CD4-positive, alpha-beta memory T cell (primary cell): Measurements from ENCODE around the gene INPP4B. TPM values are rescaled to one million over a fixed set of nuclear protein-coding genes. Genes with fewer than 3 reads are reported as not detected.
A peak's percentile ranks its signal among the peaks of the same experiment; 100 is the strongest.

Experiments
- CTCF ChIA-PET: fragments of 350-600 bp; sonication (Branson Sonifier 250); formaldehyde crosslinking; loops from one replicate; lab custom pipeline; 2021; ENCODE audit warnings: inconsistent platforms; ENCODE audit not compliant: partially characterized antibody; lab: Charles Lee
- POLR2A ChIA-PET: fragments of 350-600 bp; sonication (Branson Sonifier 250); formaldehyde crosslinking; loops from one replicate; lab custom pipeline; 2021; ENCODE audit not compliant: partially characterized antibody; lab: Charles Lee
- DNase-seq, 5 donors: peaks; one replicate each; pipeline versions ENCODE4 v3.0.0 to v3.0.0-alpha.2; 2020 to 2022; ENCODE audit warnings: mixed read lengths in 1 of 5
- H3K27ac ChIP-seq: one replicate; pipeline ENCODE4 v1.7.0; 2013; ENCODE audit warnings: low read depth, low read length
- H3K27me3 ChIP-seq: 2 replicates; pipeline ENCODE4 v1.7.0; 2013; ENCODE audit warnings: mild to moderate bottlenecking, low read length, moderate library complexity; ENCODE audit not compliant: insufficient read depth
- H3K36me3 ChIP-seq: 2 replicates; pipeline ENCODE4 v1.7.0; 2013; ENCODE audit warnings: mild to moderate bottlenecking, low read length, moderate library complexity; ENCODE audit not compliant: insufficient read depth
- H3K4me1 ChIP-seq: 2 replicates; pipeline ENCODE4 v1.7.0; 2013; ENCODE audit warnings: mild to moderate bottlenecking, low read length, moderate library complexity; ENCODE audit not compliant: insufficient read depth
- H3K4me3 ChIP-seq, 2 donors: one replicate each; pipeline ENCODE4 v1.7.0; 2013; ENCODE audit warnings: low read length in 2 of 2, mild to moderate bottlenecking in 1 of 2
- H3K9me3 ChIP-seq, 2 donors: one replicate each; pipeline ENCODE4 v1.7.0; 2013; ENCODE audit warnings: low read length in 2 of 2, control low read depth in 1 of 2; ENCODE audit not compliant: control insufficient read depth in 1 of 2
- H3K27ac Mint-ChIP-seq, 7 donors: one replicate each; pipeline ENCODE4 v1.8.0; 2020 to 2021; ENCODE audit warnings: mixed read lengths in 7 of 7, mild to moderate bottlenecking in 6 of 7, inconsistent platforms in 3 of 7, moderate library complexity in 3 of 7
- H3K27me3 Mint-ChIP-seq, 2 donors: one replicate each; pipeline ENCODE4 v1.8.0; 2020 to 2021; ENCODE audit warnings: mixed read lengths in 2 of 2
- H3K36me3 Mint-ChIP-seq, 2 donors: one replicate each; pipeline ENCODE4 v1.8.0; 2020 to 2021; ENCODE audit warnings: mixed read lengths in 2 of 2, inconsistent platforms in 1 of 2, mild to moderate bottlenecking in 1 of 2
- H3K4me1 Mint-ChIP-seq, 4 donors: one replicate each; pipeline ENCODE4 v1.8.0; 2020 to 2021; ENCODE audit warnings: mixed read lengths in 4 of 4, mild to moderate bottlenecking in 1 of 4
- H3K4me3 Mint-ChIP-seq, 8 donors: one replicate each; pipeline ENCODE4 v1.8.0; 2020 to 2021; ENCODE audit warnings: mixed read lengths in 8 of 8, mild to moderate bottlenecking in 7 of 8, moderate library complexity in 6 of 8, inconsistent platforms in 3 of 8
- H3K9me3 Mint-ChIP-seq, 8 donors: one replicate each; pipeline ENCODE4 v1.8.0; 2020 to 2021; ENCODE audit warnings: mixed read lengths in 8 of 8, mild to moderate bottlenecking in 5 of 8, inconsistent platforms in 3 of 8, moderate library complexity in 1 of 8
- intact Hi-C: fragments of 100-400 bp; cut with micrococcal nuclease; formaldehyde crosslinking; loops from one replicate; pipeline ENCODE4 v1.15.1; 2023
- polyA plus RNA-seq, 2 donors: library from polyadenylated mRNA; unstranded; fragments of 300-500 nt; fragmentation: Illumina TruSeq; gene quantifications; one replicate each; pipeline ENCODE4 v1.2.3, GENCODE V29; 2021
- total RNA-seq, 2 experiments: library from RNA; stranded (reverse); gene quantifications; one replicate each; pipeline ENCODE4 v1.2.3, GENCODE V29; 2021

The INPP4B gene
- total and polyA plus RNA-seq, 4 experiments from 2014 or later = 76.7 to 112 (median 80.8) TPM

DNA sequence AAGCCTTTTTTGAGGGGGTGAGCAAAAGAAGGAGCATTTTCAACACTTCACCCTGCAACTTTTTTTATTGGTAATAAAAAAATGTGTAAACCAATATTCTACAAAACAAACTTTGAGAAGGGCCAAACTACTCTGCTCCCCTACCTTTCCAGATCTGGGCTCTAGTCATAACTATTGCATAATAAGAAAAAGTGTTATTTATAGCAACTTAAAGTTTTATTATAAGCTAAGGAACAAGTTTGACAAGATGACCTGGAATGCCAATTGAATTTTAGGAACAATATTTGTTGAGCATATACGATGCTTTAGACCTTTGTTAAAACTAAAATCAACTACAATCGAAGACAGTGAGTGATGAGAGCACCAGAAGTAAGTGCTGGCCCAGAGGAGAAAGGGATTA is 800.1 kb downstream of the INPP4B start:
- DNase-seq = no peak
- Histone ChIP-seq H3K4me1 (peaks cover 4% of the 10 kb centered on the region), H3K27me3 (no peaks in the 10 kb centered on the region), H3K36me3 (peaks cover 3% of the 10 kb centered on the region), H3K27ac (no peak overlapping the region), H3K9me3 (no peaks in the 10 kb centered on the region), H3K4me3 (no peak overlapping the region)
- Mint-ChIP-seq H3K36me3 (peaks cover 37 to 44% of the 10 kb centered on the region in 2 donors), H3K9me3 (no peaks in the 10 kb centered on the region), H3K4me1 (peaks cover 45 to 67% (median 49%) of the 10 kb centered on the region in 4 donors), H3K4me3 (peak overlapping the region in 1 of 8 donors; percentile 0), H3K27me3 (no peaks in the 10 kb centered on the region), H3K27ac (peak overlapping the region in 6 of 7 donors; percentile 20 to 77 (median 50))
- ChIA-PET POLR2A (no interaction called here), CTCF (no interaction called here)
- intact Hi-C loops = no loop called here

DNA sequence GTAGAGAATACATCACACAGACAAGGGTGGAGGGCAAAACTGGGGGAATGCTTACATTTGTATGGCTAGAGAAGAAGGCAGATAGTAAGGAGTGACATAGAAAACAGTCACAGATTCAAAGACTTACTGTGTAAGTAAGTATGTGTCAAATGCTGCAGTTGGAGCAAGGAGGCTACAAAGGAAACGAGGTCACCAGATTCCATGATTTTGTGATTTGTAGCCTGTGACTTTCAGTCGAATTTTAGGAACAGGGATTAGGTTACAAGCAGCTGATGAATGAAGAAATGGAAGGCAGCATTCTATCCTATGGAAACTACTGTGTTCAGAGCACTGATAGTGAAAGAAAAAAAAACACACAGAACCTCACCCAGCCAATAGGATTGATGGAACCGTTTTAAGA is 801.8 kb downstream of the INPP4B start:
- H3K4me1 Mint-ChIP-seq = peaks cover 52 to 76% (median 59%) of the 10 kb centered on the region in 4 donors
- peaks cover 4% of the 10 kb centered on the region for H3K4me1 ChIP-seq
- peaks cover 34 to 53% of the 10 kb centered on the region in 2 donors for H3K36me3 Mint-ChIP-seq

DNA sequence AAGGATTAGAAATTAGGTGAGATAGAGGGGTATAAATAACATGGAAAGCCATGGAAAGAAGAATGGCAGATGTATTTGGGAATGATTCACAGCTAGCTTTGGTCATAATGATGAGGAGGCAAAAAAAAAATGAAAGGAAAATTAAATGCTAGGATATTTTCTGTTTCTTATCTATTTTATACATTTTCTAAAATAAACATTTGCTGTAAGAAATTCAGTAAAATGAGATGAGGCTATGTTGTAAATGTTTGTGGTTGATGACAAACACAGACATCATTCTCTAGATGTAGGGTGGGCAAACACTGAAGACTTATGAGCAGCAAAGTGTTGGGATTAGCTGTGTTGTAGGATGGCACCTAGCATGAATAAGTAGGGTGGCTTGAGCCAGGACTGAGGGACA is 802.6 kb downstream of the INPP4B start:
- Mint-ChIP-seq H3K4me1 (peaks cover 50 to 78% (median 60%) of the 10 kb centered on the region in 4 donors), H3K4me3 (no peak overlapping the region), H3K9me3 (no peaks in the 10 kb centered on the region), H3K27ac (peak overlapping the region in 4 of 7 donors; percentile 22 to 37 (median 31)), H3K36me3 (peaks cover 29 to 55% of the 10 kb centered on the region in 2 donors), H3K27me3 (no peaks in the 10 kb centered on the region)
- intact Hi-C loops = no loop called here
- H3K27me3 ChIP-seq = no peaks in the 10 kb centered on the region
- peaks cover 4% of the 10 kb centered on the region for H3K4me1 ChIP-seq
- H3K27ac ChIP-seq = no peak overlapping the region
- ChIA-PET CTCF (no interaction called here), POLR2A (no interaction called here)
- DNase-seq = no peak
- peaks cover 3% of the 10 kb centered on the region for H3K36me3 ChIP-seq
- H3K9me3 ChIP-seq = no peaks in the 10 kb centered on the region
- no peak overlapping the region for H3K4me3 ChIP-seq

More for the DNA sequence above, 801.8 kb downstream of the INPP4B start:
- H3K27ac ChIP-seq = no peak overlapping the region
- POLR2A ChIA-PET = no interaction called here
- intact Hi-C loops = no loop called here
- H3K4me3 ChIP-seq = no peak overlapping the region
- Mint-ChIP-seq H3K4me3 (no peak overlapping the region), H3K27ac (peak overlapping the region in 3 of 7 donors; percentile 23 to 63 (median 37)), H3K9me3 (no peaks in the 10 kb centered on the region), H3K27me3 (no peaks in the 10 kb centered on the region)
- H3K36me3 ChIP-seq = peaks cover 3% of the 10 kb centered on the region
- H3K9me3 ChIP-seq = no peaks in the 10 kb centered on the region
- CTCF ChIA-PET = no interaction called here
- H3K27me3 ChIP-seq = no peaks in the 10 kb centered on the region
- DNase-seq = no peak

DNA sequence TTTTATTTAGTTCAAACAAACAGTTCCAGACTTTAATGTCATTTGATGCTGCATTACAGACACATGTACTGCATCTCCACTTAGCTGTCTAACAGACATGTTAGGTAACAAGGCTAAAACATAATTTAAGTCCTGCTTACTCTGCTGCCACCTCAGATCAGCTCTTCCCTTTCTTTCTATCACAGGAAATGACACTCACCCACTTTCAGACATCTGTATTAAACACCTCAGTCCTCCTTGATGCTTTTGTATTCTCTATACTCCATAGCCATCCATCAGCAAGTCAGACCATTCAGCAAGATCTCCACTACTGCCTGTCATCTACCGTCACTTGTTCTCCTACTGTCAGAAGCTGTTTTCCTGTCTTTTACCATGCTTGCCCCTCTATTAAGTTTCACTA is 804.3 kb downstream of the INPP4B start:
- peaks cover 44 to 69% (median 57%) of the 10 kb centered on the region in 4 donors for H3K4me1 Mint-ChIP-seq
- H3K4me3 Mint-ChIP-seq = no peak overlapping the region
- ChIA-PET CTCF (interaction anchor here (1.1 to 1.8 kb wide), 2 partner anchors 9 to 10 kb away, joined by 3 to 4 read pairs; no protein-coding TSS in a partner anchor), POLR2A (no interaction called here)
- Histone ChIP-seq H3K27ac (no peak overlapping the region), H3K9me3 (no peaks in the 10 kb centered on the region), H3K36me3 (peaks cover 3% of the 10 kb centered on the region), H3K4me3 (no peak overlapping the region), H3K4me1 (peaks cover 4% of the 10 kb centered on the region), H3K27me3 (no peaks in the 10 kb centered on the region)
- H3K9me3 Mint-ChIP-seq = no peaks in the 10 kb centered on the region
- no peaks in the 10 kb centered on the region for H3K27me3 Mint-ChIP-seq
- H3K36me3 Mint-ChIP-seq = peaks cover 30 to 49% of the 10 kb centered on the region in 2 donors
- no peak for DNase-seq
- intact Hi-C loops = no loop called here
- H3K27ac Mint-ChIP-seq = peak overlapping the region in 5 of 7 donors; percentile 10 to 82 (median 44)

DNA sequence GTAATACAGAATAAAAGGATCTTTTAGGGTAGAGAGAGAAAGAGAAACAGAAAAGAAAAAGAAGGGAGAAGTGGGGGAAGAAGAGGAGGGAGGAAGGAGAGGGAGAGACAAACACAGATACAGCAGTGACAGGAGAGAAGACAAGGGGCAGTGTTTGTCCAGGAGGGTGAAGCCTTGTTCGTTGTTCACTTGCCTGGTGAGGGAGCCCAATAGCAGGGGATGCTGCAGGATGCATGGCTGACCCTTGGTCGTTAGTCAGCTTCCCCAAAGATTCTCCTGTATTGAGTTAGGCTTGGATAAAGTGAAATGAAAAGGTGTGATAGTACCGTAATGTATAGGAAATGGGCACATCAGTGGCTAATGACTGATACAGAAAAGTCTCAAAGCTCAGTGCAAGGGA is 806.1 kb downstream of the INPP4B start:
- H3K9me3 ChIP-seq = no peaks in the 10 kb centered on the region
- no peak overlapping the region for H3K27ac ChIP-seq
- H3K36me3 ChIP-seq = peaks cover 3% of the 10 kb centered on the region
- ChIA-PET POLR2A (no interaction called here), CTCF (interaction anchor here (1.2 to 1.8 kb wide), 2 partner anchors 9 to 10 kb away, joined by 3 to 4 read pairs; no protein-coding TSS in a partner anchor)
- Mint-ChIP-seq H3K27me3 (no peaks in the 10 kb centered on the region), H3K36me3 (peaks cover 33 to 49% of the 10 kb centered on the region in 2 donors), H3K4me3 (no peak overlapping the region), H3K9me3 (no peaks in the 10 kb centered on the region), H3K27ac (peak overlapping the region in 5 of 7 donors; percentile 4 to 44 (median 26)), H3K4me1 (peaks cover 36 to 63% (median 50%) of the 10 kb centered on the region in 4 donors)
- H3K27me3 ChIP-seq = no peaks in the 10 kb centered on the region
- no peak for DNase-seq
- peaks cover 4% of the 10 kb centered on the region for H3K4me1 ChIP-seq
- intact Hi-C loops = no loop called here
- no peak overlapping the region for H3K4me3 ChIP-seq

DNA sequence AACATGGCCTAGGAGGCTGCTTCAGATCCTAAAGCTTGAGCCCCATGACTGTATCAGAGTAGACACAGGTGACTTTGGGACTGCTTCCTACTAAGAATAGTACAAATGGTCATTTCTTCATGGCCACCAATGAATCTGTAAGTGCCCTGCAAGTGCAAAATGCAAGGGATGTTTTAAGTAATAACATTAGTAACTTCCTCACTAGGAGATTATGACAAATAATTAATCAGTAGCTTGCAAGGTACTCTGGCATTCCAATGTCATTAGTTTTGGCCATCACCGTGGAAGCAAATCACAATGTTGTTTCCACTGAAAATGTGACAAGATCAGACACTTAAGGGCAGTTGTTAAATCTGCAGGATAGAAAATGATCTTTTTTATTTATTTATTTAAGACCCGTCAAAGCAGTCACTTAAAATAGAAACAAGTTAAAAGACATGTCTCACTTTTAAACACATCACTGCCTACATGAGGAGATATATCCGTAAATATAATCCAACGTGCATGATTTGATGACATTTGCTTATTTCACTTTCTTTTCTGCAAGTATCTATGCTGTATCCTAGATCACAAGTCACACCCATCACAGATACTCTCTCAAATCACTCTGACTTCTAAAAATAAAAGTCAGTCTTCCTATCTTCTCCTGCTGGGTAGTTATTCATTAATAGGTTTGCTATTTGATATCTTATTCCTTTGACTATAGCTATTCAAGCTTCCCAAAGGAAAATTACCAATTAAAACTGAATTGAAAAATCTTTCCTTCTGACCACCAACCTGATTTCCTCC is 809.1 kb downstream of the INPP4B start:
- CTCF ChIA-PET = interaction anchor here (1.2 kb wide), 1 partner anchor 19 kb away, joined by 5 read pairs; no protein-coding TSS in a partner anchor

DNA sequence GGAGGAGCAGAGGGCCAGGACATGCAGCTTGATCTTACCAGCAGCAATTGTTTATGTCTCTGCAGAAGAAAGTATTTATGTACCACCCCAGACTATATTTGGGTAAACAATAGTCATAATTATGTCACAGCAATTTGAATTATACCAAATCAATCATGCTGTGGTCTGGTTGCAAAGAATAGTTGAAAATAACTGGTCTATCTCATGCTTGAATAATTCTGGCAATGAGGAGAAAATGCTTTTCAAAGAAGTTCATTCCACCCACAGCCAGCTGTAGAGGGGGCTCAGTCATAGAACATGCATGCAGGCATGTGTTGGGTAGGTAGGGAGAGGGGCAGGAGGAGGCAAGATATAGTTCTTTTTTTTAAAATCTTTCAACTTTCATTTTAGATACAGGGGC is 810.5 kb downstream of the INPP4B start:
- H3K27me3 Mint-ChIP-seq = no peaks in the 10 kb centered on the region
- Histone ChIP-seq H3K9me3 (no peaks in the 10 kb centered on the region), H3K27me3 (no peaks in the 10 kb centered on the region), H3K27ac (no peak overlapping the region), H3K4me3 (no peak overlapping the region), H3K4me1 (no peaks in the 10 kb centered on the region), H3K36me3 (no peaks in the 10 kb centered on the region)
- H3K4me3 Mint-ChIP-seq = no peak overlapping the region
- POLR2A ChIA-PET = no interaction called here
- H3K36me3 Mint-ChIP-seq = peaks cover 31 to 50% of the 10 kb centered on the region in 2 donors
- peak overlapping the region in 3 of 7 donors; percentile 11 to 70 (median 42) for H3K27ac Mint-ChIP-seq
- DNase-seq = no peak
- H3K4me1 Mint-ChIP-seq = peaks cover 17 to 37% (median 28%) of the 10 kb centered on the region in 4 donors
- CTCF ChIA-PET = no interaction called here
- H3K9me3 Mint-ChIP-seq = no peaks in the 10 kb centered on the region
- intact Hi-C loops = no loop called here

More for the DNA sequence above, 809.1 kb downstream of the INPP4B start:
- no peak overlapping the region for H3K27ac ChIP-seq
- H3K4me1 ChIP-seq = peaks cover 4% of the 10 kb centered on the region
- intact Hi-C loops = no loop called here
- POLR2A ChIA-PET = interaction anchor here (0.6 kb wide), 1 partner anchor 41 kb away, joined by 5 read pairs; no protein-coding TSS in a partner anchor
- Mint-ChIP-seq H3K36me3 (peaks cover 31 to 49% of the 10 kb centered on the region in 2 donors), H3K4me3 (no peak overlapping the region), H3K27ac (peak overlapping the region in 2 of 7 donors; percentile 9 to 43), H3K4me1 (peaks cover 24 to 44% (median 37%) of the 10 kb centered on the region in 4 donors), H3K9me3 (no peaks in the 10 kb centered on the region), H3K27me3 (no peaks in the 10 kb centered on the region)
- no peaks in the 10 kb centered on the region for H3K27me3 ChIP-seq
- H3K4me3 ChIP-seq = no peak overlapping the region
- no peaks in the 10 kb centered on the region for H3K9me3 ChIP-seq
- no peaks in the 10 kb centered on the region for H3K36me3 ChIP-seq
- DNase-seq = no peak
